Measurements from ENCODE around the gene IBTK. TPM values are rescaled to one million over a fixed set of nuclear protein-coding genes. Genes with fewer than 3 reads are reported as not detected.

IBTK gene
- total and polyA plus RNA-seq, 4 donors: 14.1 to 66.8 (median 21.0) TPM

GRCh38 chr6:82169138-82169876 is 78.2 kb downstream of the IBTK start (continued):
- TF ChIP-seq REST (IDR thresholded peaks at IDR 0.05) (no peak), FOXA2 (IDR thresholded peaks at IDR 0.05) (no peak), EGR1 (IDR thresholded peaks at IDR 0.05; ENCODE audit: low read depth in 2 of 2) (no peak), RXRA (IDR thresholded peaks at IDR 0.05) (no peak)

GRCh38 chr6:82166493-82166892 is 81.1 kb downstream of the IBTK start:
- DNase-seq (ENCODE audit: low spot score): no peak
- WGBS: 96% methylated on average over 5 of the region's 5 CpGs
- Histone ChIP-seq H3K4me1 (ENCODE audit: control insufficient read depth in 4 of 4, insufficient read depth in 4 of 4, low read length in 3 of 4) (no peaks in the 10 kb centered on the region), H3K4me3 (ENCODE audit: low read depth in 1 of 3, low read length in 3 of 3) (no peak overlapping the region), H3K27me3 (ENCODE audit: control insufficient read depth in 4 of 4, insufficient read depth in 4 of 4, low read length in 3 of 4) (no peaks in the 10 kb centered on the region), H3K9ac (ENCODE audit: low read depth in 1 of 2, low read length in 2 of 2) (no peak overlapping the region), H3K9me3 (ENCODE audit: control insufficient read depth in 4 of 4, low read length in 3 of 4) (no peaks in the 10 kb centered on the region), H3K27ac (ENCODE audit: low read depth in 1 of 2, low read length in 2 of 2) (no peak overlapping the region), H3K36me3 (ENCODE audit: control insufficient read depth in 4 of 4, insufficient read depth in 3 of 4, low read depth in 1 of 4, low read length in 3 of 4) (peaks cover 5 to 28% (median 21%) of the 10 kb centered on the region in 4 donors)
- no peak for TF ChIP-seq GABPA (IDR thresholded peaks at IDR 0.05 in 1 of 2, conservative IDR thresholded peaks at IDR 0.05 in 1 of 2)
- no peak for TF ChIP-seq TAF1 (conservative IDR thresholded peaks at IDR 0.05)
- TF ChIP-seq REST (IDR thresholded peaks at IDR 0.05): no peak
- TF ChIP-seq EGR1 (IDR thresholded peaks at IDR 0.05; ENCODE audit: low read depth in 2 of 2): no peak
- no peak for TF ChIP-seq MAX (IDR thresholded peaks at IDR 0.05)
- no peak for TF ChIP-seq JUND (IDR thresholded peaks at IDR 0.05)
- no peak for TF ChIP-seq RAD21 (IDR thresholded peaks at IDR 0.05)
- no peak for TF ChIP-seq YY1 (IDR thresholded peaks at IDR 0.05)
- no peak for TF ChIP-seq NR2F2 (IDR thresholded peaks at IDR 0.05)
- TF ChIP-seq SP1 (IDR thresholded peaks at IDR 0.05): no peak
- no peak for TF ChIP-seq ATF3 (IDR thresholded peaks at IDR 0.05)
- TF ChIP-seq FOXA1 (IDR thresholded peaks at IDR 0.05): no peak

Data from liver (tissue), 9 donors.